HK-2 (cell line): ENCODE measurements around the gene SLC28A1.
"Not testable (repeated sequence)": the region's sequence is repeated elsewhere in the genome, so short reads cannot be mapped to it uniquely, and the experiment has no call there.

ENCODE experiments used
- DNase-seq: peaks from one replicate; pipeline ENCODE4 v3.0.0-alpha.2; 2018; ENCODE audit not compliant: unreplicated experiment

The SLC28A1 gene

GRCh38 chr15:84969257-84969656, 84.8 kb downstream of the SLC28A1 start:
- no peak for DNase-seq

- no peak for DNase-seq
Observed at GRCh38 chr15:84970843-84971242, 86.4 kb downstream of the SLC28A1 start.

- no peak for DNase-seq
Observed at GRCh38 chr15:84973492-84974460, 89.3 kb downstream of the SLC28A1 start.

GRCh38 chr15:84975871-84976351, 91.4 kb downstream of the SLC28A1 start:
- no peak for DNase-seq

GRCh38 chr15:84976746-84977345, 92.4 kb downstream of the SLC28A1 start:
- no peak for DNase-seq

GRCh38 chr15:84979651-84980050, 95.2 kb downstream of the SLC28A1 start:
- no peak for DNase-seq

GRCh38 chr15:84980196-84981053, 96.0 kb downstream of the SLC28A1 start:
- DNase-seq: peak; percentile 76

GRCh38 chr15:84981054-84981710, 96.7 kb downstream of the SLC28A1 start:
- peak; percentile 91 for DNase-seq

- peak; percentile 30 for DNase-seq
Observed at GRCh38 chr15:84981711-84982300, 97.3 kb downstream of the SLC28A1 start, which contains the start of gene PDE8A. TSS of gene PDE8A (plus strand) at chr15:84981856. CDS start at chr15:84982163, 307 bp downstream.

GRCh38 chr15:84982301-84982920, 97.9 kb downstream of the SLC28A1 start:
- peak; percentile 42 for DNase-seq

GRCh38 chr15:84983294-84983693, 98.8 kb downstream of the SLC28A1 start:
- no peak for DNase-seq

- DNase-seq: no peak
Observed at GRCh38 chr15:84983711-84984110, 99.2 kb downstream of the SLC28A1 start.

GRCh38 chr15:84985158-84985557, 100.7 kb downstream of the SLC28A1 start:
- DNase-seq: no peak

GRCh38 chr15:84987351-84987750, 102.9 kb downstream of the SLC28A1 start:
- not testable (repeated sequence) for DNase-seq

- DNase-seq: no peak
Observed at GRCh38 chr15:84987949-84988624, 103.6 kb downstream of the SLC28A1 start.

GRCh38 chr15:84988909-84989644, 104.6 kb downstream of the SLC28A1 start:
- no peak for DNase-seq

GRCh38 chr15:84990507-84990906, 106.0 kb downstream of the SLC28A1 start:
- DNase-seq: no peak

GRCh38 chr15:84991014-84991712, 106.7 kb downstream of the SLC28A1 start:
- no peak for DNase-seq
